Activated CD8-positive, alpha-beta T cell treated with anti-CD3 and anti-CD28 coated beads for 36 hours (primary cell): Measurements from ENCODE around the gene FRRS1. TPM values are rescaled to one million over a fixed set of nuclear protein-coding genes. Genes with fewer than 3 reads are reported as not detected.
A peak's percentile ranks its signal among the peaks of the same experiment; 100 is the strongest.

Experiments used
- ATAC-seq: fragments of 200-7000 bp; cut with Tn5 transposase; one replicate; pipeline ENCODE4 v1.10.0; 2021; ENCODE audit warnings: mild to moderate bottlenecking, moderate library complexity
- CTCF ChIA-PET: fragments of 350-600 bp; sonication (Branson Sonifier 250); formaldehyde crosslinking; loops from one replicate; lab custom pipeline; 2021; ENCODE audit warnings: antibody characterized with exemption; lab: Charles Lee
- POLR2A ChIA-PET: fragments of 350-600 bp; sonication (Branson Sonifier 250); formaldehyde crosslinking; loops from one replicate; lab custom pipeline; 2021; ENCODE audit warnings: antibody characterized with exemption; lab: Charles Lee
- DNase-seq: peaks from one replicate; pipeline ENCODE4 v3.0.0-alpha.2; 2020
- H3K27ac Mint-ChIP-seq: one replicate; pipeline ENCODE4 v1.8.0; 2021; ENCODE audit warnings: mild to moderate bottlenecking, mixed read lengths
- H3K27me3 Mint-ChIP-seq: one replicate; pipeline ENCODE4 v1.8.0; 2021; ENCODE audit warnings: mixed read lengths
- H3K36me3 Mint-ChIP-seq: one replicate; pipeline ENCODE4 v1.8.0; 2021; ENCODE audit warnings: low read depth, mixed read lengths
- H3K4me1 Mint-ChIP-seq: one replicate; pipeline ENCODE4 v1.8.0; 2021; ENCODE audit warnings: low read depth, mixed read lengths
- H3K4me3 Mint-ChIP-seq: one replicate; pipeline ENCODE4 v1.8.0; 2021; ENCODE audit warnings: mild to moderate bottlenecking, moderate library complexity, mixed read lengths
- H3K9me3 Mint-ChIP-seq: one replicate; pipeline ENCODE4 v1.8.0; 2021; ENCODE audit warnings: mixed read lengths
- CTCF ChIP-seq: fragments of 200-600 bp; IDR thresholded peaks from one replicate; pipeline ENCODE4 v1.8.0; 2022; ENCODE audit warnings: antibody characterized with exemption, mild to moderate bottlenecking
- intact Hi-C: fragments of 100-400 bp; cut with micrococcal nuclease; formaldehyde crosslinking; loops from one replicate; pipeline ENCODE4 v1.10.0; 2022
- total RNA-seq, 2 experiments: library from RNA; stranded (reverse); gene quantifications; one replicate each; pipeline ENCODE4 v1.2.3, GENCODE V29; 2021

The FRRS1 gene
- total RNA-seq, 2 experiments from 2014 or later: 4.0 to 4.2 TPM

- Mint-ChIP-seq H3K27ac (no peak overlapping the region), H3K27me3 (peaks cover 15% of the 10 kb centered on the region), H3K9me3 (no peaks in the 10 kb centered on the region), H3K4me1 (peaks cover 19% of the 10 kb centered on the region), H3K36me3 (no peaks in the 10 kb centered on the region), H3K4me3 (no peak overlapping the region)
- DNase-seq: no peak
- TF ChIP-seq CTCF: no peak
- CTCF ChIA-PET: no interaction called here
- intact Hi-C loops: no loop called here
- POLR2A ChIA-PET: interaction anchor here (0.7 kb wide), 1 partner anchor 1062 kb away, joined by 3 read pairs; no protein-coding TSS in a partner anchor
- no peak for ATAC-seq
Measured at GRCh38 chr1:99788896-99789295, 22.5 kb upstream of the FRRS1 start.

DNA sequence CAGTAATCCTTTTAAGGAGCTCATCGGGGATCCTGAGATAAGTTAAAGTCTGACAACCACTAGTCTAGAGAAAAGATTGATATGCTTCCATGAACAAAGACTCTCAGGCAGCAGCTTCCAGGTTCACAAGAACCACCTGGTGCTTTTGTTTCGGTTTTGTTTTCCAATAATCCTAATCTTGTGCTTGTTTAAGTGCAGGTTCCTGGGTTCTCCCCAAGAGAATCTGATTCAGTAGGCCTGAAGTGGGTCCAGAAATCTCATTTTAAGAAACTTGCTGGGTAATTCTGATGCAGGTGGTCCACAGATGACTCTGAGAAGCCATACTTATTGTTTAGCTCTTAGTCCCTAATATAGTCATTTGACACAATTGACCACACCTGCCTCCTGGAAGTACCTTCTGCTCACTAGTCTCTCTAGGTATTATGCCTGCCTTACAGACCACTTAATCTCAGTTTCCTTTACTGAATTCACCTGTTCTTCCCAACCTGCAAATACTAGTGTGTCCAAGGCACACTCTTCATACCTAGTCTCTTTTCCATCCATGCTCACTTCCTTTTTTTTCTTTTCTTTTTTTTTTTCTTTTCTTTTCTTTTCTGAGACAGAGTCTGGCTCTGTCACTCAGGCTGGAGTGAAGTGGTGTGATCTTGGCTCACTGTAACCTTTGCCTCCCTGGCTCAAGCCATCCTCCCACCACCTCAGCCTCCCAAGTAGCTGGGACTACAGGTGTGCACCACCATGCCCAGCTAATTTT is 20.5 kb upstream of the FRRS1 start:
- no peaks in the 10 kb centered on the region for H3K36me3 Mint-ChIP-seq
- H3K27ac Mint-ChIP-seq: no peak overlapping the region
- CTCF ChIA-PET: no interaction called here
- intact Hi-C loops: no loop called here
- no peak overlapping the region for H3K4me3 Mint-ChIP-seq
- H3K9me3 Mint-ChIP-seq: no peaks in the 10 kb centered on the region
- ATAC-seq (peak; percentile 55), DNase-seq (no peak)
- POLR2A ChIA-PET: interaction anchor here (1.2 kb wide), 1 partner anchor 17 kb away, joined by 4 read pairs; no protein-coding TSS in a partner anchor
- peaks cover 21% of the 10 kb centered on the region for H3K4me1 Mint-ChIP-seq
- no peak for TF ChIP-seq CTCF
- peaks cover 24% of the 10 kb centered on the region for H3K27me3 Mint-ChIP-seq

DNA sequence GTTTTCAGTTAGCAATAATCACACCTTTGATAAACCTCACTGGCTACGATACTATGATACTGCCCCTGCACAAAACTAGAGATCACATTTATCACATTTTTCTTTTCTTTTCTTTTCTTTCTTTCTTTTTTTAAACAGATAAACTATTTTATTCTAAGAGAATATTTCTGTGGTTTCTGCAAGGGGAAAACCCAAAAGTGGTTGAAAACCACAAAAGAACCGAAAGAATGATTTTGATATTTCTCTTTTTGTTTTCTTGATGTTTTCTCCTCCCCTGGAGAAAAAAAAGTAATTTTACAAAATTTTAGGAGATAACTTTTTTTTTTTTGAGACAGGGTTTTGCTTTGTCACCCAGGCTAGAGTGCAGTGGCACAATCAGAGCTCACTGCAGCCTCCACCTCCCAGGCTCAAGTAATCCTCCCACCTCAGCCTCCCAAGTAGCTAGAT is 18.4 kb upstream of the FRRS1 start:
- peaks cover 21% of the 10 kb centered on the region for H3K4me1 Mint-ChIP-seq
- CTCF ChIA-PET: no interaction called here

DNA sequence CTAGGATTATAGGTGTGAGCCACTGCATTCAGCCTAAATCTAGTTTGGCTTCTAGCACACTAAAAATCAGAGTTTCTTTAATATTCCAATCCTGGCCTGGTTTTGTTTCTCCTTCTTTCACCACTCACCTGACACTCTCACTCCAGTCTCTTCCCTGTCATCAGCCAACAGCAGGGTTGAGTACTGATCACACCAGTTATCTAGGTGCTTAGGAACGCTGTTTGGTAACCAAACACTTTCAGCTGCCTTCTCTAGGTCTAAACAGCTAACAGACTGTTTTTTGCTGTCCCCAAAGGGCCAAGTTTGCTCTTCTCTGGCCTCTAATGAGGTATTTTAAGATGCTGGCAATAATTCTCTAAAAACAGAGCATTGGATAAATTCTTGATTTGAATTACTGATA is 17.7 kb upstream of the FRRS1 start:
- ATAC-seq: peak; percentile 39
- H3K4me1 Mint-ChIP-seq: peaks cover 21% of the 10 kb centered on the region
- H3K9me3 Mint-ChIP-seq: no peaks in the 10 kb centered on the region
- no peak for DNase-seq
- peaks cover 34% of the 10 kb centered on the region for H3K27me3 Mint-ChIP-seq
- peak overlapping the region; percentile 9 for H3K4me3 Mint-ChIP-seq
- H3K36me3 Mint-ChIP-seq: no peaks in the 10 kb centered on the region
- intact Hi-C loops: no loop called here
- no peak for TF ChIP-seq CTCF
- CTCF ChIA-PET: interaction anchor here (0.7 kb wide), 1 partner anchor 495 kb away, joined by 3 read pairs; no protein-coding TSS in a partner anchor
- POLR2A ChIA-PET: no interaction called here
- no peak overlapping the region for H3K27ac Mint-ChIP-seq

More for the DNA sequence above, 18.4 kb upstream of the FRRS1 start:
- no peak for TF ChIP-seq CTCF
- ATAC-seq: peak; percentile 27
- Mint-ChIP-seq H3K27ac (no peak overlapping the region), H3K27me3 (peaks cover 29% of the 10 kb centered on the region), H3K4me3 (peak overlapping the region; percentile 9), H3K36me3 (no peaks in the 10 kb centered on the region), H3K9me3 (no peaks in the 10 kb centered on the region)
- POLR2A ChIA-PET: interaction anchor here (1.3 kb wide), 1 partner anchor 65 kb away, joined by 4 read pairs; the partner anchor contains the start of gene AGL
- DNase-seq: peak; percentile 13
- intact Hi-C loops: no loop called here

- Mint-ChIP-seq H3K4me3 (no peak overlapping the region), H3K27ac (no peak overlapping the region), H3K9me3 (no peaks in the 10 kb centered on the region), H3K36me3 (no peaks in the 10 kb centered on the region), H3K27me3 (peaks cover 27% of the 10 kb centered on the region), H3K4me1 (peaks cover 21% of the 10 kb centered on the region)
- intact Hi-C loops: no loop called here
- DNase-seq (no peak), ATAC-seq (no peak)
- ChIA-PET POLR2A (no interaction called here), CTCF (interaction anchor here (1.0 kb wide), 1 partner anchor 17 kb away, joined by 4 read pairs; the partner anchor contains the start of gene FRRS1)
- TF ChIP-seq CTCF: no peak
Measured at GRCh38 chr1:99782920-99783319, 16.5 kb upstream of the FRRS1 start.
